Heart right ventricle (tissue), 16 donors: ENCODE results near the gene MAN1C1. TPM values are rescaled to one million over a fixed set of nuclear protein-coding genes. Genes with fewer than 3 reads are reported as not detected.
A peak's percentile ranks its signal among the peaks of the same experiment; 100 is the strongest.

ENCODE experiments used
- ATAC-seq, 8 donors: fragments of 200-7000 bp; cut with Tn5 transposase; one replicate each; pipeline ENCODE4 v1.9.1; 2020; ENCODE audit warnings: mild to moderate bottlenecking in 8 of 8, moderate library complexity in 8 of 8, moderate number of reproducible peaks in 1 of 8
- DNase-seq, 2 donors: peaks; one replicate each; pipeline ENCODE4 v3.0.0-alpha.2; 2020
- H3K27ac ChIP-seq, 10 donors: fragments of 200-600 bp; sonication (generic) in 2 of 10; one replicate each; pipeline versions ENCODE4 v1.5.0 to v1.8.0; 2020 to 2022; ENCODE audit warnings: mild to moderate bottlenecking in 3 of 10
- H3K27me3 ChIP-seq, 7 donors: fragments of 200-600 bp; one replicate each; pipeline ENCODE4 v1.8.0; 2021 to 2022; ENCODE audit warnings: mild to moderate bottlenecking in 2 of 7
- H3K36me3 ChIP-seq, 9 donors: fragments of 200-600 bp; sonication (generic) in 1 of 9; one replicate each; pipeline versions ENCODE4 v1.5.0 to v1.8.0; 2020 to 2022; ENCODE audit warnings: mild to moderate bottlenecking in 2 of 9
- H3K4me1 ChIP-seq, 9 donors: fragments of 200-600 bp; sonication (generic) in 1 of 9; one replicate each; pipeline versions ENCODE4 v1.5.0 to v1.8.0; 2020 to 2022; ENCODE audit warnings: mild to moderate bottlenecking in 4 of 9
- H3K4me3 ChIP-seq, 10 donors: fragments of 200-600 bp; sonication (generic) in 2 of 10; one replicate each; pipeline versions ENCODE4 v1.5.0 to v1.8.0; 2020 to 2022; ENCODE audit warnings: mild to moderate bottlenecking in 7 of 10, moderate library complexity in 2 of 10
- H3K9me3 ChIP-seq, 11 donors: fragments of 200-600 bp in 10 of 11; sonication (generic) in 2 of 11; one replicate each; pipeline versions ENCODE4 v1.5.0 to v1.8.0; 2013 to 2022; ENCODE audit warnings: mild to moderate bottlenecking in 2 of 11, control low read depth in 1 of 11, moderate library complexity in 1 of 11
- WGBS, 2 donors: extraction: QIAGEN DNeasy Blood & Tissue Kit; methylation state at CpG; one replicate each; pipeline ENCODE4 v1.1.7; 2013; ENCODE audit warnings: inconsistent platforms in 1 of 2; 5-methylcytosine and 5-hydroxymethylcytosine counted together
- intact Hi-C, 10 donors: fragments of 100-400 bp; cut with DNase I; formaldehyde crosslinking; loops; one replicate each; pipeline versions ENCODE4 v1.11.1 to v1.14.2; 2022
- polyA plus RNA-seq, 2 donors: library from polyadenylated mRNA; stranded (reverse); fragments of 200-250 nt; gene quantifications; one replicate each; pipeline ENCODE4 v1.2.3, GENCODE V29; 2013
- total RNA-seq, 10 donors: library from RNA; stranded (reverse); fragmentation: NEBNext Ultra II Directional in 3 of 10; extraction: Animal tissue kit (Norgen Biotek cat#: 25700) in 3 of 10; gene quantifications; one replicate each; pipeline versions ENCODE4 v1.2.1 to v1.2.4, GENCODE V29; 2021 to 2023
- TF ChIP-seq, protein P1 (sequence below), 9 donors: fragments of 200-600 bp; sonication (generic) in 2 of 9; IDR thresholded peaks; one replicate each; pipeline versions ENCODE4 v1.5.0 to v1.8.0; 2021 to 2022; ENCODE audit warnings: antibody characterized with exemption in 9 of 9, mild to moderate bottlenecking in 5 of 9, moderate library complexity in 1 of 9
- donor health status: Arrhythmogenic right ventricular cardiomyopathy.
- donor health status: ischemic (EF 13 %, LVEDD 7.1; RV severe dilation, severe dysfunction).
- donor health status: healthy with polysubstance abuse.
- donor health status: DM: no; HTN: yes; CAD: no.
- donor health status: DM: no; HTN: no; CAD: no.
- donor health status: ischemic (EF 25% LVEDD 6.9; RV normal size, moderate dysfunction).
- donor health status: ischemic (EF 25% LVEDD 5.7; RV mildly dilated, moderate dysfunction).
- donor health status: healthy.
- donor health status: DM: yes; HTN: yes; CAD: no.
- donor health status: Ischemic cardiomyopathy.
- donor health status: ischemic (EF 35%, LVEDD 5.7; RV mildly dilated, moderate dysfunction).
- donor health status: nonischemic (EF 11% LVEDD 7.7; RV severe dilation, severe dysfunction).
- donor health status: DM: yes; HTN: yes; CAD: no.
- donor health status: PGD.
- donor health status: ischemic (EF 29% LVEDD 5.4; RV normal size, mild dysfunction).
- donor health status: nonischemic (EF 23%, LVEDD 6.1; RV moderate dilation, normal function).

MAN1C1 gene
- total and polyA plus RNA-seq, 12 donors: 9.7 to 23.4 (median 13.4) TPM

DNA sequence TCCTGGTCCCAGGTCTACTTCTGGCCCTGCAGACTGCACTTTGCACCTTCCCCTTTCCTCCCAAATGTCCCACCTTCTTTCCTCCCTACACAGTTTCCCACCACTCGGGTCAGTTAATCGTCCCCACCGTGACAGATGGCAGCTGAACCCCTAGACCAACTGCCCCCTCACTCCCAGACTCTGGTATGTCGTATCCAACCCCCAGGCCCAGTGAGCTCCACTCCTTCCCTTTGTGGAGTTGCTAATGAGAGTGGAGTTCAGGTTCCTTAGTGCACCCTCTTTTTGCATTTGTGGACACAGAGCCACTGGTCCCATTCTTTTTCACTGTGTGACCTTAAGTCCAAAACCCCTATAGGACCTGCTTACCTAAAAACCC is 1.8 kb downstream of the MAN1C1 start:
- Histone ChIP-seq H3K36me3 (no peaks in the 10 kb centered on the region), H3K27ac (peak overlapping the region; percentile 19 to 83 (median 76)), H3K9me3 (no peaks in the 10 kb centered on the region), H3K27me3 (no peaks in the 10 kb centered on the region), H3K4me3 (peak overlapping the region in 9 of 10 donors; percentile 78 to 100 (median 90)), H3K4me1 (peaks cover 15 to 72% (median 45%) of the 10 kb centered on the region in 9 donors)
- intact Hi-C loops: loop anchor here in 6 of 10 donors (2.0 to 10.0 kb wide), 7 partner anchors 20 to 126 kb away; no protein-coding TSS in a partner anchor
- TF ChIP-seq, protein P1, sequence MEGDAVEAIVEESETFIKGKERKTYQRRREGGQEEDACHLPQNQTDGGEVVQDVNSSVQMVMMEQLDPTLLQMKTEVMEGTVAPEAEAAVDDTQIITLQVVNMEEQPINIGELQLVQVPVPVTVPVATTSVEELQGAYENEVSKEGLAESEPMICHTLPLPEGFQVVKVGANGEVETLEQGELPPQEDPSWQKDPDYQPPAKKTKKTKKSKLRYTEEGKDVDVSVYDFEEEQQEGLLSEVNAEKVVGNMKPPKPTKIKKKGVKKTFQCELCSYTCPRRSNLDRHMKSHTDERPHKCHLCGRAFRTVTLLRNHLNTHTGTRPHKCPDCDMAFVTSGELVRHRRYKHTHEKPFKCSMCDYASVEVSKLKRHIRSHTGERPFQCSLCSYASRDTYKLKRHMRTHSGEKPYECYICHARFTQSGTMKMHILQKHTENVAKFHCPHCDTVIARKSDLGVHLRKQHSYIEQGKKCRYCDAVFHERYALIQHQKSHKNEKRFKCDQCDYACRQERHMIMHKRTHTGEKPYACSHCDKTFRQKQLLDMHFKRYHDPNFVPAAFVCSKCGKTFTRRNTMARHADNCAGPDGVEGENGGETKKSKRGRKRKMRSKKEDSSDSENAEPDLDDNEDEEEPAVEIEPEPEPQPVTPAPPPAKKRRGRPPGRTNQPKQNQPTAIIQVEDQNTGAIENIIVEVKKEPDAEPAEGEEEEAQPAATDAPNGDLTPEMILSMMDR (IDR thresholded peaks at IDR 0.05): no peak
- ATAC-seq (no peak), DNase-seq (no peak)
- WGBS, 2 donors: 32 to 44% methylated on average over 4 of the region's 4 CpGs

DNA sequence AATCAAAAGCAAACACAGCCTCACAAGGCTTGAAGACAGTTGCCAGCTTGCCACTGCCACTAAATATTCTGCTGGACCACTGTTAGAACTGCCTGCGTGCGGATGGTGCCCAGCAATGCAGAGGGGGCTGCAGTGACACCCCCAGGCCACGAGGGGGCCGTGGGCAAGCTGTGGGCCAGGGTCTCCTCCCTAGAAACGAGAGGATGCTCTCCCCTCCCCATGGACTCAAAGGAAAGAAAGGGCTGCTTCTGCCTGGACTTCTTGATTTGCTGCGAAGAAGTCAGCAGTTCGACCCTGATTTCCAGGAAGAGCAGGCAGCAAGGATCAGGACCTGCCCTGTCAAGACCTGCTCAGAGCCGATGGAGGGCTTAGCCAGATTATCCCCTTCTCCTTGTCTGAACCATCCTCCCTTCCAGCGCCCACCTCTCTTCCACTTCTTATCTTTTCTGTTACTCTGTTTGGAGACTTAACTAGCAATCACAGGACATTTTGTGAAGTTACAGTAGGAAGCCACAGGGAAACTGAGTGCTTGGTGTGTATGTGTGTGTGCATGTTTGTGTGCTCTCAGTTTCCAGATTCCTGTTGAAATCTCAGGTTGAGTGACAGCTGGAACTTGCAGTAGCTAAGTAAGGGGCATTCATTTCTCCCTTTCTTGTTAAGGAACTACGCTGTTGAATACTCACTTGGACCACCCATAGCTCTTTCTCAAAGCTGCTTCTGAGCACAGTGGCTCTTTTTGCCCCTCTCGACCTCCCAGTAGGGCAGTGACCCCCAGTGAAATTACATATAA is 2.7 kb downstream of the MAN1C1 start:
- Histone ChIP-seq H3K27me3 (no peaks in the 10 kb centered on the region), H3K4me3 (peak overlapping the region in 9 of 10 donors; percentile 21 to 100 (median 89)), H3K27ac (peak overlapping the region in 7 of 10 donors; percentile 10 to 80 (median 17)), H3K4me1 (peaks cover 15 to 72% (median 45%) of the 10 kb centered on the region in 9 donors), H3K9me3 (no peaks in the 10 kb centered on the region), H3K36me3 (peaks cover 0 to under 1% (median 0%) of the 10 kb centered on the region in 9 donors)
- TF ChIP-seq, protein P1 (IDR thresholded peaks at IDR 0.05): peak; percentile 80 to 93 (median 90)
- DNase-seq (peak; percentile 42 to 45), ATAC-seq (peak in 4 of 8 donors; percentile 40 to 64 (median 46))
- intact Hi-C loops: loop anchor here in 6 of 10 donors (2.0 to 10.0 kb wide), 7 partner anchors 20 to 126 kb away; no protein-coding TSS in a partner anchor
- 30 to 34% methylated on average over 11 of the region's 11 CpGs for WGBS, 2 donors

DNA sequence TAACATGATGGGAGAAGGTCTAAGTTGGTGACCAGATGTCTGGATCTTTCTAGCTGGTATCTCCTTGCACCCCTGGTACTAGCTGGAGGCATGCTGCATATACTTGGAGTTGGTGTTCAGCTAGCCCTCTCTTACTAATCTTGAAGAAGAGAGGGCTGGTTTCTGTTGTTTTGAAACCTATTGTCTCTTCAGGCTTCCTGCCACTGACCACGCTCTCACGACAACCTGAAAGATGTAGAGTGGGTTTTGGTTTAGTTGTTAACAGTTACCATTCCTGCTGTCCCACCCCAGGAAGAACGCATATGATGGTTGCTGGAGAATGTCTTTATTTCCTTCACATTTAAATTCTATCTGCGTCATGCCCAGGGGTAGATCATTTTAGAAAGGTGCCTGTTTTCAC is 3.6 kb downstream of the MAN1C1 start:
- no peak for DNase-seq
- H3K9me3 ChIP-seq: no peaks in the 10 kb centered on the region
- 64 to 76% methylated on average over 4 of the region's 4 CpGs for WGBS, 2 donors
- peak overlapping the region in 5 of 10 donors; percentile 3 to 100 (median 86) for H3K4me3 ChIP-seq
- intact Hi-C loops: loop anchor here in 5 of 10 donors (5.0 to 10.0 kb wide), 4 partner anchors 37 to 67 kb away; no protein-coding TSS in a partner anchor
- peak overlapping the region in 1 of 10 donors; percentile 7 for H3K27ac ChIP-seq
- TF ChIP-seq, protein P1 (IDR thresholded peaks at IDR 0.05): no peak
- H3K36me3 ChIP-seq: peaks cover 0 to 4% (median 0%) of the 10 kb centered on the region in 9 donors
- H3K4me1 ChIP-seq: peaks cover 15 to 68% (median 43%) of the 10 kb centered on the region in 9 donors
- no peaks in the 10 kb centered on the region for H3K27me3 ChIP-seq
- ATAC-seq: no peak

DNA sequence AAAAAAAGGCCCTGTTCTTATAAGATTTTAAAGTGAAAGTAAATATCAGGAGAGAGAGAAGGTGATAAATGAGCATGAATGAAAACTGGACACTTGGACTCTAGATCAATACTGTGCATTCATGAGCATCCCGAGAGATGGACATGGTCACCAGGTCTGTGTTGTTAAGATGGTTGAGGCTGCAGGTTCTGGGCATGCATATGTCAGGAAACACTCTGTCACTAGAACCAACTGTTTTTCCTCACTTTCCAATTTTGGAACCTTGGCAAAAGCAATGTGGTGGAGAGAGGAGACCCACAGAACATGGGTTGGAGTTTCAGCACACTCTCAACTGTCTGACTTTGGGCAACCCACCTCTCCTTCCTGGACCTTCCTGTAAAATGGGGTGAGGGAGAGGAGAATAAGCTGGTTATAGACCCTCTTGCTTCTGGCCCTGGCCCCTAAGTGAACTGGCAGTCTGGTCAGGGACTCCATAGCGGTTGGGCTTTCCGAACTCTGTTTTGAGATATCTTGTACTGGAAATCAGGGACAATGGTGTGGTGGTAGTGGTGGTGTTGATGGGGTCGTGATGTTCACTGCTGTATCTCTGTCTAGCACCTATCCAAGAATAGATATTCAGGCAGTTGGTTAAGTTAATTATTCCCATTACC is 4.2 kb downstream of the MAN1C1 start:
- 66 to 72% methylated on average over 4 of the region's 4 CpGs for WGBS, 2 donors
- H3K27me3 ChIP-seq: no peaks in the 10 kb centered on the region
- peaks cover 0 to under 1% (median 0%) of the 10 kb centered on the region in 11 donors for H3K9me3 ChIP-seq
- intact Hi-C loops: loop anchor here in 5 of 10 donors (5.0 to 10.0 kb wide), 4 partner anchors 36 to 66 kb away; no protein-coding TSS in a partner anchor
- DNase-seq: no peak
- TF ChIP-seq, protein P1 (IDR thresholded peaks at IDR 0.05): no peak
- peak overlapping the region in 1 of 10 donors; percentile 100 for H3K4me3 ChIP-seq
- peaks cover 0 to 4% (median 0%) of the 10 kb centered on the region in 9 donors for H3K36me3 ChIP-seq
- H3K4me1 ChIP-seq: peaks cover 15 to 62% (median 37%) of the 10 kb centered on the region in 9 donors
- no peak overlapping the region for H3K27ac ChIP-seq
- no peak for ATAC-seq
